ENCODE data around the gene RAD51B.

The RAD51B gene

GRCh38 chr14:68407285-68407684 is 587.7 kb downstream of the RAD51B start:
- TF ChIP-seq CTCF (IDR thresholded peaks at IDR 0.05; ENCODE audit: unreplicated experiment in 3 of 3): no peak
- Mint-ChIP-seq H3K4me1 (peaks cover 48% of the 10 kb centered on the region), H3K4me3 (no peak overlapping the region), H3K27me3 (ENCODE audit: low read depth) (no peaks in the 10 kb centered on the region), H3K27ac (peak overlapping the region; percentile 31 to 94 (median 82)), H3K9me3 (no peaks in the 10 kb centered on the region), H3K36me3 (ENCODE audit: low read depth) (no peaks in the 10 kb centered on the region)

- no peak for TF ChIP-seq CTCF (IDR thresholded peaks at IDR 0.05; ENCODE audit: unreplicated experiment in 3 of 3)
- Mint-ChIP-seq H3K27ac (peak overlapping the region; percentile 31 to 94 (median 82)), H3K4me1 (peaks cover 43% of the 10 kb centered on the region), H3K36me3 (ENCODE audit: low read depth) (no peaks in the 10 kb centered on the region), H3K4me3 (no peak overlapping the region), H3K27me3 (ENCODE audit: low read depth) (no peaks in the 10 kb centered on the region), H3K9me3 (no peaks in the 10 kb centered on the region)
Observed at GRCh38 chr14:68407825-68408224, 588.2 kb downstream of the RAD51B start.

GRCh38 chr14:68408680-68409079 is 589.1 kb downstream of the RAD51B start:
- no peaks in the 10 kb centered on the region for H3K27me3 Mint-ChIP-seq (ENCODE audit: low read depth)
- peak overlapping the region; percentile 60 to 94 (median 73) for H3K27ac Mint-ChIP-seq
- no peaks in the 10 kb centered on the region for H3K36me3 Mint-ChIP-seq (ENCODE audit: low read depth)
- peaks cover 36% of the 10 kb centered on the region for H3K4me1 Mint-ChIP-seq
- no peaks in the 10 kb centered on the region for H3K9me3 Mint-ChIP-seq
- no peak for TF ChIP-seq CTCF (IDR thresholded peaks at IDR 0.05; ENCODE audit: unreplicated experiment in 3 of 3)
- H3K4me3 Mint-ChIP-seq: no peak overlapping the region

GRCh38 chr14:68409387-68409786 is 589.8 kb downstream of the RAD51B start:
- no peak for TF ChIP-seq CTCF (IDR thresholded peaks at IDR 0.05; ENCODE audit: unreplicated experiment in 3 of 3)
- Mint-ChIP-seq H3K4me3 (no peak overlapping the region), H3K4me1 (peaks cover 36% of the 10 kb centered on the region), H3K27me3 (ENCODE audit: low read depth) (no peaks in the 10 kb centered on the region), H3K9me3 (no peaks in the 10 kb centered on the region), H3K36me3 (ENCODE audit: low read depth) (no peaks in the 10 kb centered on the region), H3K27ac (peak overlapping the region; percentile 89 to 95 (median 94))

DNA sequence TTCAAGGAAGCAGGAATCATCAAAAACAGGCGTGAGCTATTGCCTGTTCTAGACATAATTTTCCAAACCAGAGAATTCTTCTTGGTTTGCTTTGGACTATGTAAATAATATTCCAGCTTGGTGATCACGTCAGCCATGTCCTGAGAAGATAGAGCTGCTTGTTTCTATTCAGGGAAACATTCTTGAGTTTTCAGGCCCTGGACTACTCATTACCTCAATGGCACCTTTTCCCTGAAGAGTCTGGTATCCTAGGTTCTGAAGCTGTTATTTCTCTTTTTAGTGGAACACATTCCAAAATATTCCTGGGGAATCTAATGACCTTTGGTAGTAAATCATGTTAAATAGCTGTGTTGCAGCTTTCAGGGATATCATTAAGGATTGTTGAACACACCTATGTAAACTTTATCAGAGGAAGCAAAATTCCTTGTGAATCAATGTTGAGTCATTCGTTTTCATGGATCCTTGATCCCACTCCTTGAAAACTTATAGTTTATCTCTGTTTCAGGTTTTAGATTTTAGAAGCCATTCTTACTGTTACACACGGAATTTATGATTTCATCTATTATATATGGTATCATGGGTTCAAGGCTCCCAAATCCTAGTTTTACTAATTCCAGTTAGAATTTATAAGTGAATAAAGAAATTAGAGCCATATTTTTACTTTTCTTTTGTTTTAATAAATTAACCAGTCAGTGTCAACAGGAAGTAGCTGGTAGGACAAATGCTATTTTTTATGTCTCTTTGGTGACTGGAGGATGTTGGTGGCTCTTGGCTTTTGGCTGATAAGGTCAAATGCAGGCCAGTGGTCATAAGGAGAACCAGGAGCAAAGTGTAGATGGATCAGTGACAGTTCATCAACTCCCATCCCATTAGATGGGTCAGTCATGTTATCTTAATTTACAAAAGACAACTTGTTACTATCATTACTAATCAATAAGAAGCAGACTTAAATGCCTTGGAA is 593.2 kb downstream of the RAD51B start:
- Mint-ChIP-seq H3K36me3 (ENCODE audit: low read depth) (no peaks in the 10 kb centered on the region), H3K27ac (peak overlapping the region in 2 of 3 experiments; percentile 14 to 94), H3K4me1 (peaks cover 56% of the 10 kb centered on the region), H3K9me3 (no peaks in the 10 kb centered on the region), H3K4me3 (no peak overlapping the region), H3K27me3 (ENCODE audit: low read depth) (no peaks in the 10 kb centered on the region)
- no peak for TF ChIP-seq CTCF (IDR thresholded peaks at IDR 0.05; ENCODE audit: unreplicated experiment in 3 of 3)

Data from nephron (organoid).